Large intestine (tissue), 3 donors: ENCODE results near the gene ISLR2. TPM values are rescaled to one million over a fixed set of nuclear protein-coding genes. Genes with fewer than 3 reads are reported as not detected.

Experiments
- DNase-seq, 2 donors: peaks; one replicate each; pipeline versions ENCODE4 v3.0.0 to v3.0.0-alpha.2; 2013
- H3K27ac ChIP-seq: one replicate; pipeline ENCODE4 v1.5.1; 2013; ENCODE audit warnings: low read length
- H3K27me3 ChIP-seq: 2 replicates; pipeline ENCODE4 v1.6.1; 2013; ENCODE audit warnings: low read length; ENCODE audit not compliant: control insufficient read depth, insufficient read depth
- H3K36me3 ChIP-seq: 2 replicates; pipeline ENCODE4 v1.6.1; 2013; ENCODE audit warnings: low read length; ENCODE audit not compliant: control insufficient read depth, insufficient read depth
- H3K4me1 ChIP-seq: one replicate; pipeline ENCODE4 v1.6.1; 2013; ENCODE audit warnings: low read length; ENCODE audit not compliant: control insufficient read depth, insufficient read depth
- H3K4me3 ChIP-seq: one replicate; pipeline ENCODE4 v1.5.1; 2013; ENCODE audit warnings: low read length
- H3K9me3 ChIP-seq: one replicate; pipeline ENCODE4 v1.6.1; 2013; ENCODE audit warnings: mild to moderate bottlenecking, low read depth, low read length, moderate library complexity; ENCODE audit not compliant: control insufficient read depth
- WGBS: methylation state at CpG from one replicate; pipeline ENCODE4 v1.1.5; 2013; ENCODE audit warnings: low lambda C conversion rate; ENCODE audit not compliant: insufficient coverage; 5-methylcytosine and 5-hydroxymethylcytosine counted together
- polyA plus RNA-seq: library from polyadenylated mRNA; unstranded; fragments of 120-200 nt; gene quantifications from one replicate; pipeline ENCODE4 v1.2.1, GENCODE V29; 2013

ISLR2 gene
- polyA plus RNA-seq, 1 donor = 4.9 TPM

- Histone ChIP-seq H3K36me3 (peaks cover 3% of the 10 kb centered on the region), H3K27me3 (peaks cover 2% of the 10 kb centered on the region), H3K4me1 (peaks cover 14% of the 10 kb centered on the region), H3K9me3 (no peaks in the 10 kb centered on the region), H3K27ac (no peak overlapping the region), H3K4me3 (no peak overlapping the region)
- DNase-seq = no peak
- no CpG with 5 or more reads among the region's 7 CpGs for WGBS
Observed at GRCh38 chr15:74170875-74171578, 40.6 kb downstream of the ISLR2 start.

DNA sequence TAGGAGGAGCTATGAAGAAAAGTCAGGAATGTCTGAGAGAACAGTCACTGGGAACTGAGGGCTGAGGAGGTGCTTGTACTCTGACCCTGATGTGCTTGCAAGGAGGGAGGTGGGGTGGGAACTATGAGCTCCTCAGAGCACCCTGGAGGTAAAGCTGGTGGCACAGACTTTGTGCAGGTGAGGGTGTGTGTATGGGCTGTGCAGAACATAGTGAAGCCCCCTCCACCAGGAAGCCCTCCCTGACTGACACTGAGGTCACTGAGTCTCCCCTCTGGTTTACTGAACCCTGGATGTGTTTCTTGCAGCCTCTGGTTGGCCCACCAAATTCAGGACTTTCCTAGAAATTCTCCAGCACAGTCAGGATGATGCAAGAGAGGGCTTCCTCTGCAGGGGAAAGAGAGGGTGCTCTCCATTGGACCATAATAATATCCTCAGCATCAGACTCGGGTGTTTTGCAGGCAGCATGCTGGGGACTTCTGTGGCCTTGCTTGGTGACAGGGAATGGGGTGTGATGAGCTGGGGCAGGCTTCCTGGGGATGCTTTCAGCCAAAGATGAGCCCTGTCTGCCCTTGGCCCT, 41.7 kb downstream of the ISLR2 start:
- Histone ChIP-seq H3K36me3 (peaks cover 3% of the 10 kb centered on the region), H3K4me3 (no peak overlapping the region), H3K9me3 (no peaks in the 10 kb centered on the region), H3K4me1 (peaks cover 14% of the 10 kb centered on the region), H3K27ac (peak overlapping the region; percentile 62), H3K27me3 (peaks cover 2% of the 10 kb centered on the region)
- WGBS = no CpG with 5 or more reads among the region's 1 CpG
- no peak for DNase-seq

- WGBS = no CpG with 5 or more reads among the region's 13 CpGs
- DNase-seq = peak in 1 of 2 donors; percentile 37
- no peak overlapping the region for H3K4me3 ChIP-seq
Observed at GRCh38 chr15:74172701-74173379, 42.5 kb downstream of the ISLR2 start.

GRCh38 chr15:74173380-74174218, 43.2 kb downstream of the ISLR2 start, which contains the start of gene ISLR:
ISLR (plus strand) TSS chr15:74173710; CDS start chr15:74174859, 1,149 bp downstream.
- no peaks in the 10 kb centered on the region for H3K9me3 ChIP-seq
- peak in 1 of 2 donors; percentile 42 for DNase-seq
- peaks cover 2% of the 10 kb centered on the region for H3K27me3 ChIP-seq
- peak within 1 kb of the TSS; percentile 83 for H3K27ac ChIP-seq
- peaks cover 3% of the 10 kb centered on the region for H3K36me3 ChIP-seq
- H3K4me1 ChIP-seq = peaks cover 11% of the 10 kb centered on the region
- no CpG with 5 or more reads among the region's 20 CpGs for WGBS
- peak within 1 kb of the TSS; percentile 39 for H3K4me3 ChIP-seq

More at GRCh38 chr15:74172701-74173379, 42.5 kb downstream of the ISLR2 start:
- peaks cover 2% of the 10 kb centered on the region for H3K27me3 ChIP-seq
- peak overlapping the region; percentile 83 for H3K27ac ChIP-seq
- H3K36me3 ChIP-seq = peaks cover 3% of the 10 kb centered on the region
- H3K9me3 ChIP-seq = no peaks in the 10 kb centered on the region
- peaks cover 14% of the 10 kb centered on the region for H3K4me1 ChIP-seq

DNA sequence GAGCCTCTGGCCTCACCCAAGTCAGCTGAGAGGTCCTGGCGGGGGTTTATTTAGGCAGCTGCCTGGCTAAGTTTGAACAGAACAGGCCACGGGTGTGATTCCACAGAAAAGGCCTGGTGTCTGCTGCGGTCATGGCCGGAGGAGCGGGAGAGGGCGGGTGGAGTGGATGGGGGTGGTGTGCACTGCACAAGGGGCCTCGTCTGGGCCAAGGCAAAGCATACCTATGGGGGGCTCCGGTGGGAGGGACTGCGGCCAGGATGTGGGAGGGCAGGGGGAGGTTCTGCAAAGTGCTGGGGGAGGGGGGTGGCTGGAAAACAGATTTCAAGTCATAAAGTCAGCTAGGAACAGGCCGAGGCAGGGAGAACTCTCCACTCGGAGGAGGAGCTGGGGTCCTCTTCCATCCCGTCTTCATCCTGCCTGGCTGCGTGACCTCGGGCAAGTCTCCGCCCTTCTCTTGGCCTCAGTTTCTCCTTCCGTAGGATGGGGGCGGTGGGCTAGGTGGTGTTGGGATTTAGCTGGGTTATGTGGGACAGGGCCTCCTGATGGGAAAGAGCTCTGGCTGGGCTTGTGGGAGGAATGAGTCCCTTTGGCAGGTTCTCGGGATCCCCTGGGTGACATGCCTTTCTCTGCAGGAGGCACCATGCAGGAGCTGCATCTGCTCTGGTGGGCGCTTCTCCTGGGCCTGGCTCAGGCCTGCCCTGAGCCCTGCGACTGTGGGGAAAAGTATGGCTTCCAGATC, 44.0 kb downstream of the ISLR2 start:
- DNase-seq = peak; percentile 33 to 42
- H3K4me3 ChIP-seq = peak overlapping the region; percentile 39
- H3K4me1 ChIP-seq = peaks cover 8% of the 10 kb centered on the region
- H3K36me3 ChIP-seq = peaks cover 3% of the 10 kb centered on the region
- H3K27me3 ChIP-seq = peaks cover 2% of the 10 kb centered on the region
- H3K9me3 ChIP-seq = no peaks in the 10 kb centered on the region
- peak overlapping the region; percentile 83 for H3K27ac ChIP-seq
- no CpG with 5 or more reads among the region's 20 CpGs for WGBS

DNA sequence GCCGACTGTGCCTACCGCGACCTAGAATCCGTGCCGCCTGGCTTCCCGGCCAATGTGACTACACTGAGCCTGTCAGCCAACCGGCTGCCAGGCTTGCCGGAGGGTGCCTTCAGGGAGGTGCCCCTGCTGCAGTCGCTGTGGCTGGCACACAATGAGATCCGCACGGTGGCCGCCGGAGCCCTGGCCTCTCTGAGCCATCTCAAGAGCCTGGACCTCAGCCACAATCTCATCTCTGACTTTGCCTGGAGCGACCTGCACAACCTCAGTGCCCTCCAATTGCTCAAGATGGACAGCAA, 44.5 kb downstream of the ISLR2 start:
- Histone ChIP-seq H3K36me3 (peaks cover 3% of the 10 kb centered on the region), H3K27ac (peak overlapping the region; percentile 83), H3K4me1 (peaks cover 8% of the 10 kb centered on the region), H3K27me3 (peaks cover 2% of the 10 kb centered on the region), H3K4me3 (peak overlapping the region; percentile 13), H3K9me3 (no peaks in the 10 kb centered on the region)
- no peak for DNase-seq
- WGBS = no CpG with 5 or more reads among the region's 14 CpGs

DNA sequence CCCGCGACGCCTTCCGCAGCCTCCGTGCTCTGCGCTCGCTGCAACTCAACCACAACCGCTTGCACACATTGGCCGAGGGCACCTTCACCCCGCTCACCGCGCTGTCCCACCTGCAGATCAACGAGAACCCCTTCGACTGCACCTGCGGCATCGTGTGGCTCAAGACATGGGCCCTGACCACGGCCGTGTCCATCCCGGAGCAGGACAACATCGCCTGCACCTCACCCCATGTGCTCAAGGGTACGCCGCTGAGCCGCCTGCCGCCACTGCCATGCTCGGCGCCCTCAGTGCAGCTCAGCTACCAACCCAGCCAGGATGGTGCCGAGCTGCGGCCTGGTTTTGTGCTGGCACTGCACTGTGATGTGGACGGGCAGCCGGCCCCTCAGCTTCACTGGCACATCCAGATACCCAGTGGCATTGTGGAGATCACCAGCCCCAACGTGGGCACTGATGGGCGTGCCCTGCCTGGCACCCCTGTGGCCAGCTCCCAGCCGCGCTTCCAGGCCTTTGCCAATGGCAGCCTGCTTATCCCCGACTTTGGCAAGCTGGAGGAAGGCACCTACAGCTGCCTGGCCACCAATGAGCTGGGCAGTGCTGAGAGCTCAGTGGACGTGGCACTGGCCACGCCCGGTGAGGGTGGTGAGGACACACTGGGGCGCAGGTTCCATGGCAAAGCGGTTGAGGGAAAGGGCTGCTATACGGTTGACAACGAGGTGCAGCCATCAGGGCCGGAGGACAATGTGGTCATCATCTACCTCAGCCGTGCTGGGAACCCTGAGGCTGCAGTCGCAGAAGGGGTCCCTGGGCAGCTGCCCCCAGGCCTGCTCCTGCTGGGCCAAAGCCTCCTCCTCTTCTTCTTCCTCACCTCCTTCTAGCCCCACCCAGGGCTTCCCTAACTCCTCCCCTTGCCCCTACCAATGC, 45.1 kb downstream of the ISLR2 start:
- H3K27me3 ChIP-seq = peaks cover 2% of the 10 kb centered on the region
- no peak overlapping the region for H3K4me3 ChIP-seq
- DNase-seq = no peak
- no peaks in the 10 kb centered on the region for H3K9me3 ChIP-seq
- peaks cover 8% of the 10 kb centered on the region for H3K4me1 ChIP-seq
- no CpG with 5 or more reads among the region's 45 CpGs for WGBS
- peaks cover 3% of the 10 kb centered on the region for H3K36me3 ChIP-seq
- H3K27ac ChIP-seq = no peak overlapping the region

GRCh38 chr15:74176262-74177214, 46.2 kb downstream of the ISLR2 start:
- 100% methylated on average over 1 of the region's 10 CpGs for WGBS
- H3K36me3 ChIP-seq = peaks cover 3% of the 10 kb centered on the region
- peaks cover 8% of the 10 kb centered on the region for H3K4me1 ChIP-seq
- DNase-seq = no peak
- no peaks in the 10 kb centered on the region for H3K9me3 ChIP-seq
- no peaks in the 10 kb centered on the region for H3K27me3 ChIP-seq
- no peak overlapping the region for H3K27ac ChIP-seq
- H3K4me3 ChIP-seq = no peak overlapping the region
